Fibroblast of villous mesenchyme (primary cell): Measurements from ENCODE around the gene MGST2. TPM values are rescaled to one million over a fixed set of nuclear protein-coding genes. Genes with fewer than 3 reads are reported as not detected.

Experiments
- DNase-seq: peaks from one replicate; pipeline ENCODE4 v3.0.0-alpha.2; 2010; ENCODE audit warnings: low read depth
- H3K4me3 ChIP-seq: 2 replicates; pipeline ENCODE4 v1.5.1; 2011; ENCODE audit warnings: low read depth, mild to moderate bottlenecking, low read length
- CTCF ChIP-seq: IDR thresholded peaks from 2 replicates; pipeline ENCODE4 v1.5.1; 2012; ENCODE audit warnings: low read depth, mild to moderate bottlenecking, low read length; ENCODE audit not compliant: insufficient read depth
- total RNA-seq: library from RNA; depleted of rRNA; stranded (reverse); fragments of >200 nt; gene quantifications from 2 replicates; pipeline ENCODE4 v1.2.3, GENCODE V29; 2012

Gene MGST2
- total RNA-seq, 1 donor, result 16.8 TPM

GRCh38 chr4:139700568-139700967, 34.9 kb downstream of the MGST2 start:
- TF ChIP-seq CTCF, result no peak
- H3K4me3 ChIP-seq, result no peak overlapping the region
- DNase-seq, result no peak

GRCh38 chr4:139704915-139705485, 39.4 kb downstream of the MGST2 start:
- no peak for TF ChIP-seq CTCF
- DNase-seq, result no peak
- H3K4me3 ChIP-seq, result no peak overlapping the region

- no peak for DNase-seq
- TF ChIP-seq CTCF, result no peak
- H3K4me3 ChIP-seq, result no peak overlapping the region
Observed at GRCh38 chr4:139709660-139710059, 44.0 kb downstream of the MGST2 start.

- TF ChIP-seq CTCF, result no peak
- DNase-seq, result no peak
- no peak overlapping the region for H3K4me3 ChIP-seq
Observed at GRCh38 chr4:139710073-139710472, 44.5 kb downstream of the MGST2 start.

- TF ChIP-seq CTCF, result no peak
- DNase-seq, result no peak
Observed at GRCh38 chr4:139711461-139711860, 45.8 kb downstream of the MGST2 start.

GRCh38 chr4:139712882-139713281, 47.3 kb downstream of the MGST2 start:
- DNase-seq, result no peak
- TF ChIP-seq CTCF, result no peak
- H3K4me3 ChIP-seq, result no peak overlapping the region

More at GRCh38 chr4:139711461-139711860, 45.8 kb downstream of the MGST2 start:
- H3K4me3 ChIP-seq, result no peak overlapping the region
